Gastroesophageal sphincter (tissue), 4 donors: ENCODE measurements around the gene BCAS4. TPM values are rescaled to one million over a fixed set of nuclear protein-coding genes. Genes with fewer than 3 reads are reported as not detected.

Experiments
- ATAC-seq: fragments of 150-250 bp; one replicate; pipeline ENCODE4 v1.9.1; 2016; ENCODE audit warnings: mild to moderate bottlenecking, moderate library complexity
- H3K27ac ChIP-seq, 4 donors: fragments of 200-600 bp; sonication (generic) in 3 of 4; 1 replicate in 3 of 4; 2 replicates in 1 of 4; pipeline ENCODE4 v1.5.1; 2016 to 2019
- H3K27me3 ChIP-seq: fragments of 200-600 bp; sonication (generic); one replicate; pipeline ENCODE4 v1.5.1; 2019
- H3K36me3 ChIP-seq, 2 donors: fragments of 200-600 bp; sonication (generic); one replicate each; pipeline ENCODE4 v1.5.1; 2019; ENCODE audit warnings: control low read depth in 1 of 2
- H3K4me1 ChIP-seq, 3 donors: fragments of 200-600 bp; sonication (generic); 1 replicate in 2 of 3; 2 replicates in 1 of 3; pipeline ENCODE4 v1.5.1; 2016 to 2019; ENCODE audit warnings: control low read depth in 2 of 3
- H3K4me3 ChIP-seq, 2 donors: fragments of 200-600 bp; sonication (generic); one replicate each; pipeline ENCODE4 v1.5.1; 2019; ENCODE audit warnings: mild to moderate bottlenecking in 1 of 2, moderate library complexity in 1 of 2
- H3K9me3 ChIP-seq, 3 donors: fragments of 200-600 bp; sonication (generic); one replicate each; pipeline ENCODE4 v1.5.1; 2017 to 2019; ENCODE audit warnings: control low read depth in 2 of 3
- CTCF ChIP-seq, 4 experiments: fragments of 200-600 bp in 2 of 4; fragments of 450-650 bp in 2 of 4; sonication (generic) in 1 of 4; IDR thresholded peaks; one replicate each; pipeline ENCODE4 v1.5.1; 2017 to 2019; ENCODE audit warnings: antibody characterized with exemption in 4 of 4, mild to moderate bottlenecking in 2 of 4, moderate library complexity in 2 of 4
- EP300 ChIP-seq: sonication (generic); formaldehyde crosslinking; IDR thresholded peaks from one replicate; pipeline ENCODE4 v1.6.1; 2017; ENCODE audit warnings: antibody characterized with exemption, mild to moderate bottlenecking
- POLR2A ChIP-seq, 2 donors: fragments of 450-650 bp; IDR thresholded peaks; one replicate each; pipeline ENCODE4 v1.6.1; 2017; ENCODE audit warnings: antibody characterized with exemption in 2 of 2, mild to moderate bottlenecking in 2 of 2, moderate library complexity in 1 of 2
- POLR2AphosphoS5 ChIP-seq: sonication (generic); formaldehyde crosslinking; IDR thresholded peaks from one replicate; pipeline ENCODE4 v1.6.1; 2017; ENCODE audit warnings: antibody characterized with exemption
- WGBS, 2 donors: methylation state at CpG; one replicate each; pipeline ENCODE4 v1.1.5; 2018; ENCODE audit warnings: low coverage in 1 of 2; 5-methylcytosine and 5-hydroxymethylcytosine counted together
- total RNA-seq, 4 donors: library from RNA; depleted of rRNA; stranded (reverse); fragments of >200 nt; gene quantifications; one replicate each; pipeline ENCODE4 v1.1.0, GENCODE V29; 2016

The BCAS4 gene
- total RNA-seq, 4 donors from 2014 or later = 4.4 to 18.7 (median 4.7) TPM

DNA sequence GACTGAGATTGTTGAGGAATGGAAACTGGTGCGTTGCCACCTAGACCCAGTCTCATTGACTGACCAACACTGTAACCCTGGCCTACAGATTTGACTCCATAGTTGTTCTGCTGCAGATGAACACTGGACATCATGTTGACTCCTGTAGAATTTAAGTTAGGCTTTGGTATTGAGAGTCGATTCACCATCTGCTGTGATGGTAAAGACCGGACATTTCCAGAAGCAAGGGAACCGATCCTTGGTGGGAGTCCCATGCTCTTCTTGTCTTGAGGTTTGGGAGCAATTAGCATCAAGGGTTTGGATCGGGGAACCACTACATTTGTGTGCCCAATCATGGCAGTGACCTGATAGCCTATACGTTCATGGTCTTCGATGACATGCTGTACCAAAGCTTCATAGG, 98.8 kb downstream of the BCAS4 start:
- no peaks in the 10 kb centered on the region for H3K27me3 ChIP-seq
- H3K4me3 ChIP-seq = no peak overlapping the region
- no peak for TF ChIP-seq POLR2AphosphoS5
- TF ChIP-seq POLR2A (IDR thresholded peaks at IDR 0.05) = no peak
- peaks cover 0 to 94% of the 10 kb centered on the region in 2 donors for H3K36me3 ChIP-seq
- WGBS, 2 donors = 97% methylated on average over 4 of the region's 7 CpGs; no CpG with 5 or more reads in 1 of the 2 donors
- H3K27ac ChIP-seq = no peak overlapping the region
- no peaks in the 10 kb centered on the region for H3K9me3 ChIP-seq
- no peaks in the 10 kb centered on the region for H3K4me1 ChIP-seq
- no peak for ATAC-seq

GRCh38 chr20:50895111-50895830, 100.4 kb downstream of the BCAS4 start:
- 83 to 91% methylated on average over 4 to 8 of the region's 8 CpGs for WGBS, 2 donors
- no peak for ATAC-seq
- H3K4me3 ChIP-seq = no peak overlapping the region
- H3K27ac ChIP-seq = no peak overlapping the region
- H3K9me3 ChIP-seq = no peaks in the 10 kb centered on the region
- peaks cover 2 to 96% of the 10 kb centered on the region in 2 donors for H3K36me3 ChIP-seq
- TF ChIP-seq EP300 (no peak), CTCF (IDR thresholded peaks at IDR 0.05) (no peak)
- no peaks in the 10 kb centered on the region for H3K4me1 ChIP-seq
- H3K27me3 ChIP-seq = no peaks in the 10 kb centered on the region

DNA sequence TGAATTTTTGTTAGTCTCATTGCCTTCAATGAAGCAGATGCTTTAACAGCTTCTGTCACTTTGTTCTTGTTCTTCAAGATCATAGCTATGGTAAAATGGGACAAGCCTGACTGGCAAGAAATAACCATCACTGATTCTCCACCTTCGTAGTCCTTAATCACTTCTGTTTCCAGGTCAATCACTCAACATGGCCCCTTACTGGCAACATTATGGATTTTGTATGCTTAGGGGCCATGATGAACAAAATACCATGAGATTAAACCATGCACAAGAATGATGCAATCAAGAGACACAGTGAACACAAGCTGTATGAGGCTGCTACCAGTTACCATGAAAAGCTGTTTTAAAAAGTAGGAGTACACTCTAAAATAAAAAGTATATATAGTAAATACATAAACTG, 103.6 kb downstream of the BCAS4 start:
- Histone ChIP-seq H3K36me3 (peaks cover 4 to 87% of the 10 kb centered on the region in 2 donors), H3K4me1 (peaks cover 0 to 10% (median 0%) of the 10 kb centered on the region in 3 donors), H3K4me3 (no peak overlapping the region), H3K9me3 (no peaks in the 10 kb centered on the region), H3K27me3 (no peaks in the 10 kb centered on the region), H3K27ac (no peak overlapping the region)
- whole genome bisulfite sequencing, 2 donors = 94% methylated on average over 1 of the region's 1 CpG; no CpG with 5 or more reads in 1 of the 2 donors
- TF ChIP-seq CTCF (IDR thresholded peaks at IDR 0.05) (no peak), POLR2A (IDR thresholded peaks at IDR 0.05) (no peak)
- no peak for ATAC-seq

DNA sequence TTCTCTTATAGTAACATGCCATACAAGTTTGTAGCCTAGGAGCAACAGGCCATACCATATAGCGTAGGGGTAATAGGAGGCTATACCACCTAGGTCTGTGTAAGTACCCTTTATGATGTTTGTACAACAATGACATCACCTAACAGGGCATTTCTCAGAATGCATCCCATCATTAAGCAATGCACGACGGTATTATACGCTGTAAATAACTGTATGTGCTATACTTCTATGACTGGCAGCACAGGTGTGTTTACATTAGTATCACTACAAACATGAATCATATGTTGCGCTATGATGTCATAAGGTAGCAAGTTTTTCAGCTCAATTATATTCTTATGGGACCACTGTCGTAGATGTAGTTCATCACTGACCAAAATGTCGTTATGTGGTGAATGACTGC, 105.4 kb downstream of the BCAS4 start:
- Histone ChIP-seq H3K27ac (no peak overlapping the region), H3K36me3 (peaks cover 4 to 70% of the 10 kb centered on the region in 2 donors), H3K4me1 (peaks cover 0 to 25% (median 4%) of the 10 kb centered on the region in 3 donors), H3K27me3 (no peaks in the 10 kb centered on the region), H3K9me3 (no peaks in the 10 kb centered on the region), H3K4me3 (no peak overlapping the region)
- TF ChIP-seq EP300 (no peak), CTCF (IDR thresholded peaks at IDR 0.05) (no peak)
- 86 to 96% methylated on average over 7 of the region's 7 CpGs for WGBS, 2 donors
- ATAC-seq = no peak

DNA sequence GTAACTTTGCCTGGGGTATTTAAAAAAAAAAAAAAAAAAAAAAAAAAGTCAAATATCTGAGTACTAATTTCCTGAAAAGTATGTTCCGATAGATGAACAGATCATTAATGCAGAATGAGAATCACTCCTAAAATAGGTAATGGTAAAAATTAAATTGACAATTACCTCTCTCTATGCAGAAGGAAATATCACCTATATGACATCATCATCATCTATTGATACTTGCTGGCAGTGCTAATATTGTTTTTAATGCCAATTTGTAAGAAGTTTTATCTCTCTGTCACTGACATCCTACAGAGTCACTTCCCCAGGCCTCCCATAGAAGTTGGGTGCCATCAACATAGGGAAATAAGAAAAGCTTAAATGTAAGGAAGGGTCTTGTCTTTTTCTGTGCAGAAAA, 106.4 kb downstream of the BCAS4 start:
- Histone ChIP-seq H3K4me3 (no peak overlapping the region), H3K36me3 (peaks cover 4 to 63% of the 10 kb centered on the region in 2 donors), H3K9me3 (no peaks in the 10 kb centered on the region), H3K27me3 (no peaks in the 10 kb centered on the region), H3K4me1 (peaks cover 0 to 35% (median 4%) of the 10 kb centered on the region in 3 donors), H3K27ac (no peak overlapping the region)
- no peak for TF ChIP-seq EP300
- no peak for TF ChIP-seq POLR2A (IDR thresholded peaks at IDR 0.05)
- TF ChIP-seq POLR2AphosphoS5 = no peak
- TF ChIP-seq CTCF (IDR thresholded peaks at IDR 0.05) = no peak
- 88 to 91% methylated on average over 1 of the region's 1 CpG for WGBS, 2 donors
- no peak for ATAC-seq
